ENCODE results near the gene ORC4. TPM values are rescaled to one million over a fixed set of nuclear protein-coding genes. Genes with fewer than 3 reads are reported as not detected.

The ORC4 gene
- total and polyA plus RNA-seq, 7 donors, result 15.1 to 52.0 (median 36.2) TPM

DNA sequence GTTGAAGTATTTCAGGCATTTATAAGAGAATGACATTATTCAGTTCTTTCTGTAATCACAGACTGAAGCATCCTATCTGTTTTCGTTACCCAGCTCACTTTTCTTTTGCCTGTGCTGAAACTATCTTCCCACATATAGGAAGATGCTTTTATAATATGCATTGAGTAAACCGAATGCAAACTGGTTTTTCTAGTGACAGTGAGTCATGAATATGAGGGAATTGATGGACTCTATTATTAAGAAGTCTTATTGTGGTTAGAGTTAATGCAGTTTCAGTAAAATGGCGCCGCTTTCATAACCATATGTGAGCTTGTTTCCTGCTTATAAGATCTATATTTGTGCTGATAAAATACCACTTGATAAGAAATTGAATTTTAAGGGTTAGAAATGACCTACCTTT is 116.5 kb downstream of the ORC4 start:
- Histone ChIP-seq H3K4me3 (no peak overlapping the region), H3K4me1 (peaks cover 5% of the 10 kb centered on the region), H3K27ac (no peak overlapping the region), H3K36me3 (ENCODE audit: insufficient read depth in 1 of 2, low read depth in 1 of 2) (peaks cover 0 to 11% of the 10 kb centered on the region in 2 donors), H3K27me3 (ENCODE audit: insufficient read depth in 3 of 3, low read length in 2 of 3) (no peaks in the 10 kb centered on the region), H3K9me3 (no peaks in the 10 kb centered on the region)
- no peak for DNase-seq
- intact Hi-C loops (cut with DNase I), result loop anchor here in 1 of 2 donors (10.0 kb wide), 1 partner anchor 59 kb away; the partner anchor contains the start of gene ACVR2A
- TF ChIP-seq, protein P1, sequence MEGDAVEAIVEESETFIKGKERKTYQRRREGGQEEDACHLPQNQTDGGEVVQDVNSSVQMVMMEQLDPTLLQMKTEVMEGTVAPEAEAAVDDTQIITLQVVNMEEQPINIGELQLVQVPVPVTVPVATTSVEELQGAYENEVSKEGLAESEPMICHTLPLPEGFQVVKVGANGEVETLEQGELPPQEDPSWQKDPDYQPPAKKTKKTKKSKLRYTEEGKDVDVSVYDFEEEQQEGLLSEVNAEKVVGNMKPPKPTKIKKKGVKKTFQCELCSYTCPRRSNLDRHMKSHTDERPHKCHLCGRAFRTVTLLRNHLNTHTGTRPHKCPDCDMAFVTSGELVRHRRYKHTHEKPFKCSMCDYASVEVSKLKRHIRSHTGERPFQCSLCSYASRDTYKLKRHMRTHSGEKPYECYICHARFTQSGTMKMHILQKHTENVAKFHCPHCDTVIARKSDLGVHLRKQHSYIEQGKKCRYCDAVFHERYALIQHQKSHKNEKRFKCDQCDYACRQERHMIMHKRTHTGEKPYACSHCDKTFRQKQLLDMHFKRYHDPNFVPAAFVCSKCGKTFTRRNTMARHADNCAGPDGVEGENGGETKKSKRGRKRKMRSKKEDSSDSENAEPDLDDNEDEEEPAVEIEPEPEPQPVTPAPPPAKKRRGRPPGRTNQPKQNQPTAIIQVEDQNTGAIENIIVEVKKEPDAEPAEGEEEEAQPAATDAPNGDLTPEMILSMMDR (IDR thresholded peaks at IDR 0.05), result no peak
- WGBS, 3 donors, result 92 to 94% (median 92%) methylated on average over 4 of the region's 4 CpGs
- ATAC-seq, result no peak

DNA sequence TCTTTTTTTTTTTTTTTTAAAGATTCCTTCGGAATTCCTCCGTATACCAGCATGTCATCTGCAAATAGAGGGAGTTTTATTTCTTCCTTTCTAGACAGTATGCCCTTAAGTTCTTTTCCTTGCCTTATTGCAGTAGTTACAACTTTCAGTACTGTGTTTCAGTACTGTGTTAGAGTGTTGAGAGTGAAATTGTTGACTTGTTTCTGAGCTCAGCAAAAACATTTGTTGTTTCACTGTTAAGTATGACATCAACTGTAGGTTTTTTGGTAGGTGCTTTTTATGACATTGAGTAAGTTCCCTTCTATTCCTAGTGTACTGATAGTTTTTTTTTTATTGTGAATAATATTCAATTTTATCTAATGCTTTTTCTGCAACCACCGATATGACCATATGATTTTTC is 131.9 kb downstream of the ORC4 start:
- TF ChIP-seq, protein P1 (IDR thresholded peaks at IDR 0.05), result no peak
- DNase-seq (no peak), ATAC-seq (no peak)
- Histone ChIP-seq H3K27ac (no peak overlapping the region), H3K9me3 (no peaks in the 10 kb centered on the region), H3K4me3 (no peak overlapping the region), H3K27me3 (ENCODE audit: insufficient read depth in 3 of 3, low read length in 2 of 3) (no peaks in the 10 kb centered on the region), H3K36me3 (ENCODE audit: insufficient read depth in 1 of 2, low read depth in 1 of 2) (no peaks in the 10 kb centered on the region), H3K4me1 (peaks cover 14% of the 10 kb centered on the region)
- intact Hi-C loops (cut with DNase I), result no loop called here
- 49 to 59% (median 59%) methylated on average over 3 of the region's 3 CpGs for WGBS, 3 donors

DNA sequence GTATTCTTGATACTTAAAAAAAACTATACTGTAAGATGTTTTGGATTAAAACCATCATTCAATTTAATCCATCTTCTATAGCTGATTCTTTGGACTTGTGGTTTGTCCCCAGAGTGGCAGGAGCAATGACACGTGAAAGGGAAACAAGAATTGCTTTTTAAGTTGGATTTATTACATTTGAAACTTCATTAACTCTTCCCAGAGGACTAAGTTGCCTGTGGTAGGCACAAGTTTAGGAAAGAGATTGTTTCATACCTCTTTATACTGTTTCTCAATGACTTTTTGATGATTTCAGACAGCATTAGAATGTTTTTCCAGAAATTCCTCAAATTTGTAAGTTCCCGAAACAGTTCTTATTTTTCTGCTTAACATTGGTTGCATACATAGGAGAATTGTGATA is 134.4 kb downstream of the ORC4 start:
- TF ChIP-seq, protein P1 (IDR thresholded peaks at IDR 0.05), result no peak
- intact Hi-C loops (cut with DNase I), result no loop called here
- no peaks in the 10 kb centered on the region for H3K36me3 ChIP-seq (ENCODE audit: insufficient read depth in 1 of 2, low read depth in 1 of 2)
- H3K27me3 ChIP-seq (ENCODE audit: insufficient read depth in 3 of 3, low read length in 2 of 3), result no peaks in the 10 kb centered on the region
- H3K27ac ChIP-seq, result no peak overlapping the region
- ATAC-seq (no peak), DNase-seq (no peak)
- H3K4me3 ChIP-seq, result no peak overlapping the region
- 80 to 85% (median 83%) methylated on average over 2 of the region's 2 CpGs for WGBS, 3 donors
- H3K9me3 ChIP-seq, result no peaks in the 10 kb centered on the region
- H3K4me1 ChIP-seq, result peaks cover 14% of the 10 kb centered on the region

DNA sequence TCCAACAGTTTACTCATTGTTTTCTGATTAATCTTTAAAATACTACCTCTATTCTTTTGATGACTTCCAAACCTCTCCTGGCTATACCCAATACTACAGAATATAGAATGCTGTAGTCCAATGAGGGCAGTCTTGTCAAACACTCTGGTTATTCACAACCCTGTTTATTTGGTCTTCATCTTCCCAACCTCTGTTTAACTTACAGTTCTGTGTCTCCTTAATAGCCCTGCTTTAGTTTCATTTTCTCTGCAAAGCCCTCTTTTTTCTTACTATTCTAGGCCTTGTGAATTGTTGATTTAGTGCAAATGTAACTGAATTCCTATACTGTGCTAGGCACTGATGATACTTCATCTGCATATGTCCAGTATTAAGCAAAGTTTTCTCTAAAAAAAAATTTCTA is 135.7 kb downstream of the ORC4 start:
- TF ChIP-seq, protein P1 (IDR thresholded peaks at IDR 0.05), result no peak
- Histone ChIP-seq H3K4me1 (peaks cover 19% of the 10 kb centered on the region), H3K27ac (no peak overlapping the region), H3K36me3 (ENCODE audit: insufficient read depth in 1 of 2, low read depth in 1 of 2) (no peaks in the 10 kb centered on the region), H3K4me3 (no peak overlapping the region), H3K9me3 (no peaks in the 10 kb centered on the region), H3K27me3 (ENCODE audit: insufficient read depth in 3 of 3, low read length in 2 of 3) (no peaks in the 10 kb centered on the region)
- DNase-seq, result no peak
- no peak for ATAC-seq
- intact Hi-C loops (cut with DNase I), result loop anchor here (5.0 kb wide), 1 partner anchor 38 kb away; the partner anchor contains the start of gene ACVR2A (in 2 of the 2)

DNA sequence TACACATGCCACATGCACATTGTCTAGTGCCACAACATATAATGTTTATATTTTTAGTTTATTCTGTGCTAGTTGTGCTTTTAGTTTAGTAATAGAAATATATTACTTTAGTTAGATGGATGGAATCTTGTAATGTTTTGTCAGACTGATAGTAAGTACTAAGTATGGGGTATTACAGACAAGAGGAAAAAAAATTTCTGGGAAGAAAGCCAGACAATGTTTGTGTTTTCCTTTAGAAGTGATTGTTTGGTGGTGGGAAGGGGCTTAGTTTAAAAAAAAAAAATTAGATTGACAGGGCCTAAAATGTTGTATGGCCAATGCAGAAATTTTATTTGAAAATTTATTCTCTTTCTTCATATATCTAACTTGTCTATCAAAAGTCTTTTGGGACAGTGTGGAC is 137.9 kb downstream of the ORC4 start:
- Histone ChIP-seq H3K27me3 (ENCODE audit: insufficient read depth in 3 of 3, low read length in 2 of 3) (no peaks in the 10 kb centered on the region), H3K36me3 (ENCODE audit: insufficient read depth in 1 of 2, low read depth in 1 of 2) (no peaks in the 10 kb centered on the region), H3K27ac (no peak overlapping the region), H3K4me1 (peaks cover 15% of the 10 kb centered on the region), H3K4me3 (no peak overlapping the region), H3K9me3 (no peaks in the 10 kb centered on the region)
- intact Hi-C loops (cut with DNase I), result loop anchor here (5.0 kb wide), 1 partner anchor 35 kb away; the partner anchor contains the start of gene ACVR2A (in 2 of the 2)
- TF ChIP-seq, protein P1 (IDR thresholded peaks at IDR 0.05), result no peak
- DNase-seq, result no peak
- ATAC-seq, result no peak
